PFSK-1 (cell line): ENCODE results near the gene PAQR4.

ENCODE experiments used
- FOXP2 ChIP-seq: optimal IDR thresholded peaks from 2 replicates; pipeline ENCODE3; 2011; ENCODE audit warnings: borderline replicate concordance, control low read depth, inconsistent platforms; ENCODE audit not compliant: insufficient read depth; ENCODE audit errors: extremely low read length, extremely low read depth
- POLR2AphosphoS5 ChIP-seq: IDR thresholded peaks from 2 replicates; pipeline ENCODE4 v1.6.1; 2012; ENCODE audit warnings: low read depth, mild to moderate bottlenecking, control low read depth, low read length, moderate library complexity
- REST ChIP-seq, 2 experiments: IDR thresholded peaks; 2 replicates each; pipeline versions ENCODE4 v1.6.1 to v1.8.0; 2011 to 2012; ENCODE audit warnings: low read depth in 2 of 2, low read length in 2 of 2, control low read depth in 1 of 2, inconsistent platforms in 1 of 2, mild to moderate bottlenecking in 1 of 2, moderate library complexity in 1 of 2; ENCODE audit not compliant: insufficient read depth in 1 of 2
- SIN3A ChIP-seq: IDR thresholded peaks from 2 replicates; pipeline ENCODE4 v1.6.1; 2012; ENCODE audit warnings: mild to moderate bottlenecking, low read length, moderate library complexity, borderline replicate concordance; ENCODE audit not compliant: insufficient read depth
- TAF1 ChIP-seq: IDR thresholded peaks from 2 replicates; pipeline ENCODE4 v1.6.1; 2012; ENCODE audit warnings: low read length, control low read depth, borderline replicate concordance; ENCODE audit not compliant: insufficient read depth

Gene PAQR4

GRCh38 chr16:2987286-2987685, 18.1 kb downstream of the PAQR4 start:
- TF ChIP-seq FOXP2 (no peak), REST (IDR thresholded peaks at IDR 0.05; ENCODE audit: insufficient read depth in 1 of 2, low read depth in 2 of 2, low read length in 2 of 2) (no peak), POLR2AphosphoS5 (no peak), TAF1 (no peak), SIN3A (no peak)

- TF ChIP-seq POLR2AphosphoS5 (no peak), REST (IDR thresholded peaks at IDR 0.05; ENCODE audit: insufficient read depth in 1 of 2, low read depth in 2 of 2, low read length in 2 of 2) (no peak), SIN3A (no peak), FOXP2 (no peak), TAF1 (no peak)
Observed at GRCh38 chr16:2987833-2988232, 18.7 kb downstream of the PAQR4 start.

GRCh38 chr16:2988590-2989099, 19.5 kb downstream of the PAQR4 start:
- TF ChIP-seq REST (IDR thresholded peaks at IDR 0.05; ENCODE audit: insufficient read depth in 1 of 2, low read depth in 2 of 2, low read length in 2 of 2) (no peak), POLR2AphosphoS5 (no peak), FOXP2 (no peak), TAF1 (no peak), SIN3A (no peak)

- TF ChIP-seq POLR2AphosphoS5 (no peak), TAF1 (no peak), SIN3A (no peak), FOXP2 (no peak), REST (IDR thresholded peaks at IDR 0.05; ENCODE audit: insufficient read depth in 1 of 2, low read depth in 2 of 2, low read length in 2 of 2) (no peak)
Observed at GRCh38 chr16:2990891-2991290, 21.7 kb downstream of the PAQR4 start.
